GM03348 (cell line): Measurements from ENCODE around the gene CD74.
A peak's percentile ranks its signal among the peaks of the same experiment; 100 is the strongest.

ENCODE experiments used
- DNase-seq: peaks from one replicate; pipeline ENCODE4 v3.0.0; 2012; ENCODE audit warnings: low spot score

Gene CD74

DNA sequence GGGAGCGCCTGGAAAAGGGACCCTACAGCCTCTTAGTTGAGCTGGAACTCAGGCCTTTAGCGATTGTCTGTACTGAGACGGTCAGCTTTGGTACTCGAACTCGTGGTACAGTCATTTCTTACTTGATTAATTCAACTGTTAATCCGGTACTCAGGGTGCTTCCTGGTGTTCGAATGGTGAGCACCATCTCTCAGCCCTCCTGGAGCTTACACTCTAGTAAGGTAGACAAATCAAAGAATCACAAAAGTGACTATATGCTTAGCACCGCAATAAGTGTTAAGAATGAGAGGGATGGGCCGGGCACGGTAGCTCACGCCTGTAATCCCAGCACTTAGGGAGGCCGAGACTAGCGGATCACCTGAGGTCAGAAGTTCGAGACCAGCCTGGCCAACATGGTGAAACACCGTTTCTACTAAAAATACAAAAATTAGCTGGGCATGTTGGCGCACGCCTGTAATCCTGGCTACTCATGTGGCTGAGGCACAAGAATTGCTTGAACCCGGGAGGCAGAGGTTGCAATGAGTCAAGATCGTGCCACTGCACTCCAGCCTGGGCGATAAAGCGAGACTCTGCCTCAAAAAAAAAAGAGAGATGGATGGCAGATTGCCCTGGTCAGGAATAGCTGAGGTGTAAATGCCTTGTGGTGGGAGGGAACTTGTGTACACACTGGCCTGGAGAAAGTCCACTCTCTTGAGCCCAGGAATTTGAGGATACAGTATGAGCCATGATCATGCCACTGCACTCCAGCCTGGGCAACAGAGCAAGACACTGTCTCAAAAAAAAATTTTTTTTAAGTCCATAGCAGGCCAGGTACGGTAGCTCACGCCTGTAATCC, 54.2 kb downstream of the CD74 start:
- DNase-seq = no peak

DNA sequence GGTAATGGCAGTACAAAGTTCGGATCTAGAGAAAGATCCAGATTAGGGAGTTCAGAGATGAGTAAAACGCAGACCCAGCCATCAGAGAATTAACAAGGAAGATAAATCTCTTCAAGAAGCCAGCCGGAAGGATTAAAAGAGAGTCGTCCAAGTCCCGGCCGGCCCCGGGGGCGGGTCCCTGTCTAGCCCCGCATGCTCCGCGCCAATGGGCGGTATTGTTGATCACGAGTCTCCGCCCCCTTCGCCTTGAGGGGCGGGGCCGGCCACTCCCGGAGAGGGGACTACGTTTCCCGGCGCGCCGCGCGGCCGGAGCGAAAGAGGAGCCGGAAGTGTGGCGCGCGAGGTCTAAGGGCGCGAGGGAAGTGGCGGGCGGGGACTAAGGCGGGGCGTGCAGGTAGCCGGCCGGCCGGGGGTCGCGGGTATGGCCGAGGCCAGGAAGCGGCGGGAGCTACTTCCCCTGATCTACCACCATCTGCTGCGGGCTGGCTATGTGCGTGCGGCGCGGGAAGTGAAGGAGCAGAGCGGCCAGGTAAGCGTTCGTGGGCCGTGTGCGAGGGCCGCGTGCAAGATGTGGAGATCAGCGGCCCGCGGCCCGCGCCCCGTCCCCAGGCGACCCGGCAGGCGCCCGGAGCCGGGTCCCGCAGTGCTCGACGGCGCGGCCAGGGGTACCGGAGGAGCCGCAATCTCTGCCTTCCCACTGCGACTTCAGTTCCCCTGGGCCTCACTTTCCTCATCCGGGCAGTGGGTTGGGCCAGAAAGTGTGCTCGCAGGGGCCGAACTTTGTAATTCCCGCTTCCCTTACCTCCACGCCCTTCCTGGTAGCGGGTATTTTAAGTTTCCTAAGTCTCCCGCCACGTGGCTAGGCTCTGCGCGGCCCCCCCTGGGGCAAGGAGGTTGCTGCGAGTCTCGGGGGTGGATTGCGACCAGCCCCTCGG, 55.1 kb downstream of the CD74 start, which contains the start of gene TCOF1:
TSS of gene TCOF1 (plus strand) at position 372 of the 935 bp plus-strand sequence. CDS start at position 422, 50 bp downstream.
- peak; percentile 99 for DNase-seq

DNA sequence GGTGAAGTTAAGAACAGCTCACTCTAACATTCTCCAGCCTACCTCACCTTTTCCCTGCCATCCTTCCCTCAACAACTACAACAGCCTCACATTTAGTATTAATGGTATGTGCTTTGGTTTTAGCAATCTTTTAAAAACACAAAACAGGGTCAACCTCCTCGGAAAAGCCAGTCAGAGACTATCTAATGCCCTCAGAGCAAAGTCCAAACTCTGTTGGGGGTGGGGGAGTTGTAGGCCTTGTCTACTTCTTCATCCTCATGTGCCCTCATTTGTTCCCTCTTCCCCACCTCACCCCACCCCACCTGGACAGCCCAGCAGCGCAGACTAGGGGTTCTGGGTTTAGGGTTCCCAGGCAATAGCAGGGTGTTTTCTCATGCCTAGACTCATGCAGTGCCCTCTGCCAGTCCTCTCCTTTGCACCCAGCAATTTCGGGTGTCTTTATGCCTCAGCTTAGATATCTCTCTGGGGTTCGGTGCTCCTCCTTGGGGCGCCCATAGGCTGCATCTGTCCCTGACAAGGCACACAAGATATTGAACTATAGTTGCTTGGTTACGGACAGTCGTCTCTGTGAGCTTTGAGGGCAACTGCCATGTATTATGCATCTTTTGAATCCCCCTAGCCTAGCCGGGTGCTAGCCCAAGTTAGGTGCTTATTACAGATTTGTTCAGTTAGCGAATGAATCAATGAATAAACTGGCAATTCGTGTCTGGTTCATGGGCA, 56.0 kb downstream of the CD74 start:
- no peak for DNase-seq

DNA sequence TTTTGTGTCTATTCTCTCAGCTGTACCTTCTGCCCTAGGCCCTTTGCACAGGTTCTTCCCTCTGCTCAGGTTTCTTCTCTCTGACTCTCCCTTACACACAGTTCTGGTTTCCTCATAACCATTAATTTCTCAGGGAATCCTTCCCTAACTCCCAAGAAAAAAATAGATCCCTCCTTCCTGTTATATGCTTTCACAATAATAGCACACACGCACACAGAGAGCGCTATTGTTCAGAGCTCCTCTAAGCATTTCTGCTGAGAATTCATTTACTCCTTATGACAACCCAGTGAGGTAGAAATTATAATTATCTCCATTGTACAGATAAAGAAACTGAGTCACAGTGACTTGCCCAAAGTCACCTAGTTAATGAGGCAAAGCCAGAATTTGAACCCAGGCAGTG, 56.9 kb downstream of the CD74 start:
- DNase-seq = no peak

DNA sequence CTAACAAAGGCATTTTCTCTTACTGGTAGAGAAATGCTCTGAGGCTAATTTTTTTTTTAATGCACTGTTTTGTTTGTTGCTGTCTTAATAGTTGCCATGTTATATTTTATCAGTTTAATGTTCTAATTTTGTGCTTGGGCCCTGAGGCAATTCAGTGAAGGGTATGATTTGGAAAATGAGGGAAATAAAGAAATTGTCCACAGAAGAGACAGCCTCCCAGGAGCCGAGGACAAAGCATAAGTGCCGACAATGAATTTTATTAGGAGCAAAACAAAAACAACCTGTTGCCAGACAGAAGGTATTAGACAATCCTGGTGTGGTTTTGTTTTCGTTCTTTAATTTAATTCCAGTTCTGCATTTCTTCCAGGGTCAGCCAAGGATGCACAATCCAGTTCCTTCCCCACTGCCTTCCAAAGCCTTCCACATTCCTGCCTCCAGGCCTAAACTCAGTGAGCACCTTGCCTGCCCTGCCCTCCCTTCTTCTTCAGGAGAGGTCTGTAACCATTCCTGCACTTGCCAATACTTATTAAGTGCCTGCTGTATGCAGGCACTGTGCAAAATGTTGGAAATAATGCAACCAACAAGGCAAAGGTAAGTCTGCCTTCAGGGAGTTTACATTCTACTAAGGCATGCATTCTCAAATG, 59.6 kb downstream of the CD74 start:
- DNase-seq = no peak

DNA sequence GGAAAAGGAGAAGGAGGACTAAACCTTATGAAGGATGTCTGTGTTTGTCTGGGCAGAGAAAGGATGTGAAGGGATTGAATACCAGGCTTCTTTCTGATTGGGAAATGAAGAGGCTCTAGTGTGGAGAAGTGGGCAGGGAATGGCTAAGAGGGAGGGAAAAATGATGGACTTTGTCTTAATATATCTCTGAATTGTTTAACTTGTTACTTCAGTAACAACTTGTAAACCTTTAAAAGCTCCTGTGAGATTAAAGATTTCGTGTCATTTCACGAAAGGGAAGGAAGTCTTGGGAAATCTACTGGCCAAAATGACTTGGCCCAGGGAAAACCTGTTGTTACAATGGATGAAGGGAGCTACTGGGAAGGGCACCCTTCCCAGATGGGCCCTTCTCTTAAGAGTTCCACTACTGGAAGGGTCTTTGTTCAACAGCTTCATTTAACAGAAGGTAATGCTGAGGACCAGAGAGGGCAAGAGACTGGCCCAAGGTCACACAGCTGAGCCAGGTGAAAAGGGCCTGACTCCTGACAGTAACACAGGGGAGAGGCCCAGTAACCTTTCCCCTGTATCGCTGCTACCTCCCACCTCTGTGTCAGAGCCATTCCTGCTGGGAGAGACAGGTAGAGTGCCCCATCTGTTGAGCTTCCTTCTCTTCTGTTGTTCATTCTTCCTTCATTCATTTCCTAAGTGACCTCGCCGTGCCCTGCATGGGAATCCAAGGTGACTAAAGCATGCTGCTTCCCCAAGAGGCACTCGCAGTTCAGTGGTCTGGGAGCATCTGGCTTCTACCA, 60.3 kb downstream of the CD74 start:
- no peak for DNase-seq
